Panc1 (cell line): ENCODE results near the gene GPRIN3. TPM values are rescaled to one million over a fixed set of nuclear protein-coding genes. Genes with fewer than 3 reads are reported as not detected.

Source experiments
- ATAC-seq: fragments of 200-7000 bp; cut with Tn5 transposase; 2 replicates; pipeline ENCODE4 v1.9.1; 2020; ENCODE audit warnings: mild to moderate bottlenecking, moderate library complexity
- BruUV-seq: library from RNA; stranded (reverse); fragments of 400-500 nt; replicated peaks from 2 replicates; lab custom pipeline; 2021; lab: Mats Ljungman, UMichigan
- CTCF ChIA-PET: fragments of 300-600 bp; sonication (Branson Sonifier 250); formaldehyde crosslinking; loops from one replicate; lab custom pipeline; 2022; ENCODE audit warnings: antibody characterized with exemption; lab: Charles Lee
- POLR2A ChIA-PET: fragments of 300-600 bp; sonication (Branson Sonifier 250); formaldehyde crosslinking; loops from one replicate; lab custom pipeline; 2022; ENCODE audit warnings: antibody characterized with exemption; lab: Charles Lee
- DNase-seq: peaks from one replicate; pipeline ENCODE4 v3.0.0-alpha.2; 2010; ENCODE audit warnings: low read depth, low spot score
- H3K27ac ChIP-seq: 2 replicates; pipeline ENCODE4 v1.5.1; 2011; ENCODE audit warnings: mild to moderate bottlenecking, low read length, inconsistent platforms
- H3K27me3 ChIP-seq: fragments of 200-500 bp; sonication (Bioruptor generic); 2 replicates; pipeline ENCODE4 v1.6.0; 2014; ENCODE audit warnings: low read length, inconsistent platforms; ENCODE audit not compliant: control insufficient read depth, insufficient read depth
- H3K36me3 ChIP-seq: fragments of 200-500 bp; sonication (Bioruptor generic); 2 replicates; pipeline ENCODE4 v1.5.1; 2014; ENCODE audit warnings: inconsistent platforms, mild to moderate bottlenecking, low read length, moderate library complexity; ENCODE audit not compliant: control insufficient read depth, insufficient read depth
- H3K4me1 ChIP-seq: 2 replicates; pipeline ENCODE4 v1.5.1; 2011; ENCODE audit warnings: inconsistent platforms, mild to moderate bottlenecking, low read length, moderate library complexity; ENCODE audit not compliant: control insufficient read depth, insufficient read depth
- H3K4me3 ChIP-seq, 2 experiments: 2 replicates each; pipeline ENCODE4 v1.5.1; 2011 to 2012; ENCODE audit warnings: low read depth in 2 of 2, low read length in 2 of 2, mild to moderate bottlenecking in 2 of 2, inconsistent platforms in 1 of 2, moderate library complexity in 1 of 2
- H3K9me3 ChIP-seq: fragments of 200-500 bp; sonication (Bioruptor generic); 2 replicates; pipeline ENCODE4 v1.5.1; 2014; ENCODE audit warnings: low read depth, mild to moderate bottlenecking, inconsistent platforms, low read length, moderate library complexity; ENCODE audit not compliant: control insufficient read depth, insufficient read depth
- CTCF ChIP-seq: fragments of 450-650 bp; IDR thresholded peaks from 2 replicates; pipeline ENCODE4 v1.5.1; 2017; ENCODE audit warnings: mild to moderate bottlenecking
- POLR2AphosphoS5 ChIP-seq: IDR thresholded peaks from 2 replicates; pipeline ENCODE4 v1.6.1; 2012; ENCODE audit warnings: mild to moderate bottlenecking, low read depth, low read length, moderate library complexity
- REST ChIP-seq, 2 experiments: IDR thresholded peaks; 2 replicates each; pipeline ENCODE4 v1.6.1; 2011 to 2012; ENCODE audit warnings: low read depth in 2 of 2, control low read depth in 1 of 2, low read length in 1 of 2, mild to moderate bottlenecking in 1 of 2, moderate library complexity in 1 of 2; ENCODE audit not compliant: insufficient read depth in 1 of 2
- SIN3A ChIP-seq: IDR thresholded peaks from 2 replicates; pipeline ENCODE4 v1.6.1; 2012; ENCODE audit warnings: low read depth, mild to moderate bottlenecking, low read length, moderate library complexity, borderline replicate concordance; ENCODE audit not compliant: insufficient read depth
- TCF7L2 ChIP-seq: IDR thresholded peaks from 2 replicates; pipeline ENCODE4 v1.6.1; 2011; ENCODE audit warnings: mild to moderate bottlenecking, low read depth, low read length, inconsistent platforms
- in situ Hi-C: cut with HindIII; loops from 2 replicates; pipeline ENCODE4 v1.10.0; 2016; ENCODE audit warnings: low sequenced_read_pairs, low pct_unique_long_range_greater_than_20kb
- intact Hi-C: fragments of 100-400 bp; cut with micrococcal nuclease; formaldehyde crosslinking; loops from one replicate; pipeline ENCODE4 v1.10.0; 2022; ENCODE audit not compliant: unreplicated experiment
- total RNA-seq: library from RNA; stranded (reverse); gene quantifications from one replicate; pipeline ENCODE4 v1.2.1, GENCODE V29; 2021; ENCODE audit not compliant: unreplicated experiment

GPRIN3 gene
- total RNA-seq, 1 experiment from 2014 or later, result 0.03 TPM

GRCh38 chr4:89196745-89197144 is 110.9 kb downstream of the GPRIN3 start:
- POLR2A ChIA-PET, result no interaction called here
- BruUV-seq, result no TSS peak
- Histone ChIP-seq H3K4me3 (no peak overlapping the region), H3K4me1 (no peaks in the 10 kb centered on the region), H3K27ac (no peak overlapping the region), H3K36me3 (no peaks in the 10 kb centered on the region), H3K9me3 (no peaks in the 10 kb centered on the region), H3K27me3 (no peaks in the 10 kb centered on the region)
- no peak for TF ChIP-seq REST (IDR thresholded peaks at IDR 0.05; ENCODE audit: insufficient read depth in 1 of 2, low read depth in 2 of 2, low read length in 1 of 2)
- no peak for TF ChIP-seq CTCF
- no peak for TF ChIP-seq TCF7L2
- TF ChIP-seq POLR2AphosphoS5, result no peak
- TF ChIP-seq SIN3A, result no peak
- intact Hi-C loops (no loop called here), in situ Hi-C loops (no loop called here)
- CTCF ChIA-PET, result no interaction called here
- DNase-seq, result no peak
- ATAC-seq, result no peak

GRCh38 chr4:89196056-89196674 is 111.4 kb downstream of the GPRIN3 start:
- H3K9me3 ChIP-seq, result no peaks in the 10 kb centered on the region
- intact Hi-C loops, result no loop called here
- TF ChIP-seq SIN3A (no peak), TCF7L2 (no peak), CTCF (no peak)
- DNase-seq, result no peak
- no peak overlapping the region for H3K27ac ChIP-seq
- no TSS peak for BruUV-seq
- ChIA-PET CTCF (no interaction called here), POLR2A (no interaction called here)
- in situ Hi-C loops, result no loop called here
- H3K36me3 ChIP-seq, result no peaks in the 10 kb centered on the region
- H3K4me1 ChIP-seq, result no peaks in the 10 kb centered on the region
- ATAC-seq, result no peak
- no peaks in the 10 kb centered on the region for H3K27me3 ChIP-seq
- H3K4me3 ChIP-seq, result no peak overlapping the region
